ENCODE results near the gene TMEM179B.
"Not testable (repeated sequence)": the region's sequence is repeated elsewhere in the genome, so short reads cannot be mapped to it uniquely, and the experiment has no call there.

Gene TMEM179B, protein sequence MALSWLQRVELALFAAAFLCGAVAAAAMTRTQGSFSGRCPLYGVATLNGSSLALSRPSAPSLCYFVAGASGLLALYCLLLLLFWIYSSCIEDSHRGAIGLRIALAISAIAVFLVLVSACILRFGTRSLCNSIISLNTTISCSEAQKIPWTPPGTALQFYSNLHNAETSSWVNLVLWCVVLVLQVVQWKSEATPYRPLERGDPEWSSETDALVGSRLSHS

GRCh38 chr11:62787005-62787759 lies at the start of gene TMEM179B:
Gene TMEM179B (plus strand): TSS chr11:62787402. CDS start chr11:62787432, 30 bp downstream.
- peak; percentile 92 for DNase-seq (ENCODE audit: low spot score)

GRCh38 chr11:62747475-62748160 lies 39.6 kb upstream of the TMEM179B start:
- DNase-seq (ENCODE audit: low spot score): no peak

- DNase-seq (ENCODE audit: low spot score): not testable (repeated sequence)
Observed at GRCh38 chr11:62749931-62750330, 37.3 kb upstream of the TMEM179B start.

DNA sequence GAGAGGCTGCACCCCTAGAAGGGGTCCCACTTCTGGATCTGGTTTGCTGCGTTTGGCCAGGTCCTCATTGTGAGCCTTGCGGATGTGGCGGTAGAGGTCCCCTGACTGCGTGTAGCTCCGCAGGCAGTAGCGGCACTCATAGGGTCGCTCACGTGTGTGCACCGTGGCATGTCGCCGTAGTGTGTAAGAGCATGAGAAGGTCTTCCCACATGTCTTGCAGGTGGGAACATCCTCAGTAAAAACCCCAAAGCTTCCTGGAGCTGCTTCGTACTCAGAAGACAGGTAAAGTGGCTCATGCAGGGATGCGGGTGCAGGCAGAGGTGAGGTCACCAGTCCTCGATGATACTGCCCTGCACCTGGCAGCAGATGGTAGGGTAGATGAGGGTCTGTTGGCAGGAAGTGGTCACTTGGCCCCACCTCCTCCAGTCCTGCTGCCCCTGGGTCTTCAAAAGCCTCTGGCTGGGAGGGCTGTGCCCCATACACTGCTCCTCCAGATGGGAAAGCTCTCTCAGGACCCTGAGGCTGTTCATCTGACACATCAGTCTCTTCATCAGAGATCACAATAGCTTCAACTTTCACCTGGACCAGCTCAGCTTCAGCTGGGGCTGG lies 34.9 kb upstream of the TMEM179B start:
- no peak for DNase-seq (ENCODE audit: low spot score)

- DNase-seq (ENCODE audit: low spot score): no peak
Observed at GRCh38 chr11:62752994-62753735, 34.0 kb upstream of the TMEM179B start.

GRCh38 chr11:62753736-62754603 lies 33.2 kb upstream of the TMEM179B start, which contains the start of gene ZBTB3:
Gene ZBTB3 (minus strand): TSS chr11:62754160. CDS start chr11:62753664, 496 bp downstream.
- DNase-seq (ENCODE audit: low spot score): peak; percentile 91

- no peak for DNase-seq (ENCODE audit: low spot score)
Observed at GRCh38 chr11:62755086-62755615, 32.1 kb upstream of the TMEM179B start.

GRCh38 chr11:62757846-62758788 lies 29.1 kb upstream of the TMEM179B start:
- peak; percentile 31 for DNase-seq (ENCODE audit: low spot score)

DNA sequence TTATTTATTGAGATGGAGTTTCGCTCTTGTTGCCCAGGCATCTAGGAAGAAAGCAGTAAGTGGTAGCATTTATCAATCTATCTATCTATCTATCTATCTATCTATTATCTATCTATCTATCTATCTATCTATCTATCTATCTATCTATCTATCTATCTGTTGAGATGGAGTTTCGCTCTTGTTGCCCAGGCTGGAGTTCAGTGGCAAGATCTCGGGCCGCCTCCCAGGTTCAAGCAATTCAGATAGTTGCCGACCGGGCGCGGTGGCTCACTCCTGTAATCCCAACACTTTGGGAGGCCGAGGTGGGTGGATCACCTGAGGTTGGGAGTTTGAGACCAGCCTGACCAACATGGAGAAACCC lies 26.4 kb upstream of the TMEM179B start:
- not testable (repeated sequence) for DNase-seq (ENCODE audit: low spot score)

- DNase-seq (ENCODE audit: low spot score): peak; percentile 67
Observed at GRCh38 chr11:62770778-62771143, 16.4 kb upstream of the TMEM179B start.

- DNase-seq (ENCODE audit: low spot score): peak; percentile 99
Observed at GRCh38 chr11:62771144-62772021, 15.8 kb upstream of the TMEM179B start, which contains the start of gene TAF6L. Gene TAF6L (plus strand): TSS chr11:62771396. CDS start chr11:62775784, 4,388 bp downstream.

DNA sequence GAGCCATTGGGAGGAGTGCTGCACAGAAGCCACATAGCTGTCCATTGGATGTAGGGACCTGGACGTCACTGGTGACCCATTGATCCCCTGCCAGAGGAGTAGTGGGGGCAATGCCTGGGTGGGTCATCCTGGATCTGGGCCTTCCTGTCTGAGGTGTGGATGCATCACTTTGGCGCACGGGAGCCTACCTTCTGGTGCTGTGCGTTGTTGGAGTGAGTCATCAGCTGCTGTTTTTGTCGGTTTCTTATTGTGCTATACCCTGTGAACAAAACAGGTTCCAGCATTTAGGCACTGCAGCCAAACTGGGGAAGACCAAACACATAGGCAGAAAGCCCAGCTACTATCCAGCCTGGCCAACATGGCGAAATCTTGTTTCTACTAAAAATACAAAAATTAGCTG lies 12.8 kb upstream of the TMEM179B start:
- DNase-seq (ENCODE audit: low spot score): no peak

DNA sequence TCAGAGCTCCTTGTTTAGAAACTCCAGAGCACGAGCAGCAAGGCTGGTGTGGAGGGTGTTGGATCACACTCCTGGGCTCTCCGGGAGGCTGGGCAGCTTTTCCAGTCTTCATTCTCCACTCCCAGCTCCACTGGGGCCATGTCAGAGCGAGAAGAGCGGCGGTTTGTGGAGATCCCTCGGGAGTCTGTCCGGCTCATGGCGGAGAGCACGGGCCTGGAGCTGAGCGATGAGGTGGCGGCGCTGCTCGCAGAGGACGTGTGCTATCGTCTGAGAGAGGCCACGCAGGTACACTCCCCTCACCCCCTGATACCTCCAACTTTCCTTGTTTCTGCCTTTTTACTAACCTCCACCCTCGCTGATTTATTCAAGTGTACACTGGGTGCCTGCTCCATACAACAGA lies 11.6 kb upstream of the TMEM179B start:
- no peak for DNase-seq (ENCODE audit: low spot score)

- no peak for DNase-seq (ENCODE audit: low spot score)
Observed at GRCh38 chr11:62777389-62777788, 9.8 kb upstream of the TMEM179B start.

GRCh38 chr11:62778441-62778840 lies 8.8 kb upstream of the TMEM179B start:
- no peak for DNase-seq (ENCODE audit: low spot score)

DNA sequence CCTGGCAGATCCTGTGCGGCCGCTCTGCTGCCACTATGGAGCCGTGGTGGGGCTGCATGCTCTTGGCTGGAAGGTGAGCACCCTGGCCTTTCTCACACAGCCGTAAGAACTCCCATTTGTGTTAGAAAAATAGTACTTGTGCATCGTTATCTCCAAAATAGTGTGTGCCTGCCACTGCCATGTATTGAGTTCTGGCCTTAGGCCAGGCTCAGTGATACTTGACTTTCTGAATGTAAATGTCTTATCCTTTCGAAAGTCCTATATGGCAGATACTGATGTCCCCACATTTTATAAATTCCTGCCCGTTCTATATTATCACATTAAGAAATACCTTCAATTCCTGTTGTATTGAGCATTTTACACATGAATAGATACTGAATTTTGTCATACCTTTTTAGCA lies 4.4 kb upstream of the TMEM179B start:
- DNase-seq (ENCODE audit: low spot score): no peak

DNA sequence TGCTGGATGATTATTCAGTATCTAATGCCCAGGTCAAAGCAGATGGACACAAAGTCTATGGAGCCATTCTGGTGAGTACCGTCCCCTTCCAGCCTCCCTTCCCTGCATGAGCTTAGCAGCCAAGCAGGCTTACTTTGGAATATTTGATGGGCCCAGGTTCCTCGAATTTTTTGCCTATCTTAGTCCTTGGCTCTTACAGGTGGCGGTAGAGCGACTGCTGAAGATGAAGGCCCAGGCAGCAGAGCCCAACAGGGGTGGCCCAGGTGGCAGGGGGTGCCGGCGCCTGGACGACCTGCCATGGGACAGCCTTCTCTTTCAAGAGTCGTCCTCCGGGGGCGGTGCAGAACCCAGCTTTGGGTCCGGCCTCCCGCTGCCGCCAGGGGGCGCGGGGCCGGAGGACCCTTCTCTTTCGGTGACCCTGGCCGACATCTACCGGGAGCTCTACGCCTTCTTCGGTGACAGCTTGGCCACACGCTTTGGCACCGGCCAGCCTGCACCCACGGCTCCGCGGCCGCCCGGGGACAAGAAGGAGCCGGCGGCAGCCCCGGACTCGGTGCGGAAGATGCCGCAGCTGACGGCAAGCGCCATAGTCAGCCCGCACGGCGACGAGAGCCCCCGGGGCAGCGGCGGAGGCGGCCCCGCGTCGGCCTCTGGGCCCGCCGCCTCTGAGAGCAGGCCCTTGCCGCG lies 741 bp upstream of the TMEM179B start:
- peak; percentile 92 for DNase-seq (ENCODE audit: low spot score)

- no peak for DNase-seq (ENCODE audit: low spot score)
Observed at GRCh38 chr11:62788991-62789390, 1.8 kb downstream of the TMEM179B start.
